ENCODE data around the gene GRK5.

DNA sequence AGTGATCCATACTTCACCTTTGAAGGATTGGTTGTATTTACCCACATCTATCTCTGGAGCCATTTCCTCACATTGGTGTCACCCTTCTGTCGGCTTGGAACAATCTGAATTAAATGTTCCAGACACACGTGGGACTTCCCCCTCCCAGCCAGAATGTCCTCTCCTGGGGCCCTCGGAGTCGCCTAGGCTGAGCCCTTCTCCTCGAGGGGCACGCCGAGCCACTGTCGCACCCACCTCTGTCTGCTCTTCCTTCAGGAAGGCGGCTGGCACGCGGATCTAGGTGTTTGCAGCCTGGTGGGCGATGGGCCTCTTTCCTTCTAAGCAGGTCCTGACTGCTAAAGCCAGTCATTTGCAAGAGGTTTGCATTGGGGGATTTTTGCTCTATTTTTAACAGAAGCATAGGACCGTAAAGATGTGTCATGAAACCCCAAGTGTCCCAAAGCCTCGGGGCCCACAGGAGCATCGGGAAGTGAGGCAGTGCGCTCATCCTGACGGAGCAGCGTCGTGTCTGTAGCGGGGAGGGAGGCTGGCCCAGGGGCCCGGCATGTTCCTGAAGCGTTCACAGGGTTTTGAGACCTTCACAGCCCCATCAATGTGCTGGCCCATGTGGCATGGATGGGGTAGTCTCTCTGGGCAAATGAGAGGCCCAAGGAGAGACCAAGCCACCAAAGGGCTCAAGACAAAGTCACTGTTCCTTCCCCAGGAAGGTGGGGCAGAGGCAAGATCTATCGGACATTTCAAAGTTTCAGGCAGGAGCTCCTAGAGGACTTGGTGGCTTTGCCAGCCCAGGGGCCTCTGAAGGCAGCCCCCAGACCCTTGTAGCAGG lies 248.5 kb downstream of the GRK5 start:
- TF ChIP-seq, protein P1, sequence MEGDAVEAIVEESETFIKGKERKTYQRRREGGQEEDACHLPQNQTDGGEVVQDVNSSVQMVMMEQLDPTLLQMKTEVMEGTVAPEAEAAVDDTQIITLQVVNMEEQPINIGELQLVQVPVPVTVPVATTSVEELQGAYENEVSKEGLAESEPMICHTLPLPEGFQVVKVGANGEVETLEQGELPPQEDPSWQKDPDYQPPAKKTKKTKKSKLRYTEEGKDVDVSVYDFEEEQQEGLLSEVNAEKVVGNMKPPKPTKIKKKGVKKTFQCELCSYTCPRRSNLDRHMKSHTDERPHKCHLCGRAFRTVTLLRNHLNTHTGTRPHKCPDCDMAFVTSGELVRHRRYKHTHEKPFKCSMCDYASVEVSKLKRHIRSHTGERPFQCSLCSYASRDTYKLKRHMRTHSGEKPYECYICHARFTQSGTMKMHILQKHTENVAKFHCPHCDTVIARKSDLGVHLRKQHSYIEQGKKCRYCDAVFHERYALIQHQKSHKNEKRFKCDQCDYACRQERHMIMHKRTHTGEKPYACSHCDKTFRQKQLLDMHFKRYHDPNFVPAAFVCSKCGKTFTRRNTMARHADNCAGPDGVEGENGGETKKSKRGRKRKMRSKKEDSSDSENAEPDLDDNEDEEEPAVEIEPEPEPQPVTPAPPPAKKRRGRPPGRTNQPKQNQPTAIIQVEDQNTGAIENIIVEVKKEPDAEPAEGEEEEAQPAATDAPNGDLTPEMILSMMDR (IDR thresholded peaks at IDR 0.05), result no peak
- no peak for TF ChIP-seq POLR2A (IDR thresholded peaks at IDR 0.05)

Measured in Peyer's patch (tissue), 4 donors.